C1 segment of cervical spinal cord (tissue), 14 donors: ENCODE data around the gene NHS.

ENCODE experiments used
- DNase-seq, 14 donors: peaks; one replicate each; lab custom pipeline; 2025; lab: John Stamatoyannopoulos, UW

NHS gene

DNA sequence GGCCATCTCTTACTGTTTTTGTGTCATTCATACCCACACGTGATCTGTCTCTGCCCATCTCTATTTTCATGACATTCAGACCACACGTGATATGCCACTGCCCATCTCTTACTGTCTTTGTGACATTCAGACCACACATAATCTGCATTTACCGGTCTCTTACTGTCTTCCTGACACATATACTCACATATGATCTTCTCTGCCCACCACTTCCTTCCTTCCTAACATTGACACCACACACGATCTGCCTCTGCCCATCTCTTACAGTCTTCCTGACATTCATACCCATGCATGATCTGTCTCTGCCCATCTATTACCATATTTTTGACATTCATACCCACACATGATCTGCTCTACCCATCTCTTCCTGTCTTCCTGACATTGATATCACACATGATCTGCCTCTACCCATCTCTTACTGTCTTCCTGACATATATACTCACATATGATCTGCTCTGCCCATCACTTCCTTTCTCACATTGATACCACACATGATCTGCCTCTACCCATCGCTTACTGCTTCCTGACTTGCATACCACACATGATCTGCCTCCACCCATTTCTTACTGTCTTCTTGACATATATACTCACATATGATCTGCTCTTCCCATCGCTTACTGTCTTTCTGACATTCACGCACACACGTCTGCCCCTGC, 398.3 kb downstream of the NHS start:
- DNase-seq = no peak

DNA sequence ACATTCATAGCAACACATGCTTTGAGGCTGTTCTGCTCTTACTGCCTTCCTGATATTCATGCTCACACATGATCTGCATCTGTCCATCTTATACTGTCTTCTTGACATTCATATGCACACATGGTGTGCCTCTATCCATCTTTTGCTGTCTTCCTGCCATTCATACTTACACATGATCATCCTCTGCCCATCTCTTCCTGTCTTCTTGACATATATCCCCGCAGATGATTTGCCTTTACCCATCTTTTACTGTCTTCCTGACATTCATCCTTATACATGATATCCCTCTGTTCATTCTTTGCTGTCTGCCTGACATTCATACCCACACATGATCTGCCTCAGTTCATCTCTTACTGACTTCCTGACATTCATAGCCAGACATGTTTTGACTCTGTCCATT, 399.1 kb downstream of the NHS start:
- DNase-seq = no peak

DNA sequence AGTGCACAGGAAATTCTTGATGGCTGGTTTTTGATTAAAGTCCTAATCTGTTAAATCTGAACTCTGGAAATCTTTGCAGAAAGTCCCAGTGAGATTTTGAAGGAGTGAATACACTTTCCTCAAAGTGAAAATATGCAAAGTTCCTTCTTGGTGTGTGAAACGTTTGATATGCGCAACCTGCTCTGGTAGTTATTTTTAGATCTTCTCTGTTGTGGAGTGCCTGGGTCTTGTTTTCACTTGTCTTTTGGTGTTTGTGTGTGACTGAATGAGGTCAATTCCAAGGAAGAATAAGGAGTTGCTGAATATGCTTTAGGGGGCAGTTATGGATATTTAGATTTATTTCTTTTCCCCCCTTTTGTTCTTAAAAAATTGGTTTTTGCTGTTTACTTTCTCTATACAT, 404.0 kb downstream of the NHS start:
- no peak for DNase-seq

DNA sequence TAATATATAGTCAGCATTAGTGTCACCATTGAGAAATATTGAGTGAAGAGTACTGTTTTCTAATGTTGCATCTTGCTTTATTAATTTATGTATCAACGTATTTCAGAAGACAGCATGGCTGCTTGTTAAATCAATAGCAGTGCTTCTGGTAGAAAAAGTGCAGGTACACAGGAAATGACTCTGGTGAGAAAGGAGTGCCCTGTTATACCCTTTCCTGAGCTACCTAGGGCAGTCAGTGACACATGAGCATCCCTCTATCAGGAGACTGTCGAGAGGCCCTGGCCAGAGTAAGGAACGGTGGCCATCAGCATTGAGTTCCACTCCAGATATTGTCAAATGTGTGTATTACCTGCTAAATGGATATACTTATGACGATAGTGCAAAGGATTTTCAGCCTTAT, 404.4 kb downstream of the NHS start:
- no peak for DNase-seq
